B cell (primary cell): ENCODE results near the gene TUBAL3. TPM values are rescaled to one million over a fixed set of nuclear protein-coding genes. Genes with fewer than 3 reads are reported as not detected.

ENCODE experiments used
- ATAC-seq: fragments of 200-7000 bp; cut with Tn5 transposase; one replicate; pipeline ENCODE4 v1.10.0; 2021; ENCODE audit warnings: low read depth, mild to moderate bottlenecking, moderate number of reproducible peaks, moderate library complexity
- CTCF ChIA-PET: fragments of 350-600 bp; sonication (Branson Sonifier 250); formaldehyde crosslinking; loops from one replicate; lab custom pipeline; 2021; ENCODE audit warnings: antibody characterized with exemption, inconsistent platforms; lab: Charles Lee
- POLR2A ChIA-PET: fragments of 350-600 bp; sonication (Branson Sonifier 250); formaldehyde crosslinking; loops from one replicate; lab custom pipeline; 2021; ENCODE audit warnings: antibody characterized with exemption; lab: Charles Lee
- DNase-seq: peaks from one replicate; pipeline ENCODE4 v3.0.0; 2013
- H2AFZ ChIP-seq: 2 replicates; pipeline ENCODE4 v1.6.1; 2012; ENCODE audit warnings: mild to moderate bottlenecking, low read depth, low read length; ENCODE audit not compliant: insufficient read depth, poor library complexity, severe bottlenecking
- H3K27ac ChIP-seq, 2 donors: 1 replicate in 1 of 2; 2 replicates in 1 of 2; pipeline ENCODE4 v1.5.1; 2012 to 2013; ENCODE audit warnings: low read length in 2 of 2, mild to moderate bottlenecking in 2 of 2, moderate library complexity in 1 of 2
- H3K27me3 ChIP-seq, 4 experiments: fragments of 200-600 bp in 1 of 4; sonication (generic) in 1 of 4; replicated peaks in 1 of 4; 1 replicate in 2 of 4; 2 replicates in 2 of 4; pipeline versions ENCODE4 v1.6.1 to v1.7.0; 2013 to 2016; ENCODE audit warnings: low read length in 3 of 4, mild to moderate bottlenecking in 2 of 4, mixed read lengths in 1 of 4, moderate library complexity in 1 of 4; ENCODE audit not compliant: insufficient read depth in 4 of 4, control insufficient read depth in 3 of 4; ENCODE audit errors: control extremely low read depth in 1 of 4
- H3K36me3 ChIP-seq, 2 experiments: replicated peaks in 1 of 2; 1 replicate in 1 of 2; 2 replicates in 1 of 2; pipeline versions ENCODE4 v1.6.1 to v1.7.1; 2013; ENCODE audit warnings: low read length in 1 of 2; ENCODE audit not compliant: insufficient read depth in 2 of 2, control insufficient read depth in 1 of 2; ENCODE audit errors: control extremely low read depth in 1 of 2, extremely low read depth in 1 of 2
- H3K4me1 ChIP-seq, 2 donors: fragments of 200-600 bp in 1 of 2; sonication (generic) in 1 of 2; 1 replicate in 1 of 2; 2 replicates in 1 of 2; pipeline versions ENCODE4 v1.5.1 to v1.6.1; 2013 to 2017; ENCODE audit warnings: low read length in 2 of 2; ENCODE audit not compliant: control insufficient read depth in 2 of 2, insufficient read depth in 2 of 2
- H3K4me2 ChIP-seq: replicated peaks from 2 replicates; pipeline ENCODE3; 2012; ENCODE audit warnings: mild to moderate bottlenecking, low read depth, low read length; ENCODE audit not compliant: poor library complexity, severe bottlenecking
- H3K4me3 ChIP-seq, 5 experiments: fragments of 200-600 bp in 1 of 5; sonication (generic) in 1 of 5; 1 replicate in 3 of 5; 2 replicates in 2 of 5; pipeline versions ENCODE4 v1.5.1 to v1.7.0; 2011 to 2016; ENCODE audit warnings: low read length in 4 of 5, mild to moderate bottlenecking in 4 of 5, low read depth in 2 of 5, control low read depth in 1 of 5, moderate library complexity in 1 of 5; ENCODE audit not compliant: insufficient read depth in 1 of 5; ENCODE audit errors: control extremely low read depth in 1 of 5, extremely low read depth in 1 of 5
- H3K79me2 ChIP-seq: fragments of 200-600 bp; sonication (generic); one replicate; pipeline ENCODE4 v1.6.0; 2016; ENCODE audit warnings: low read length; ENCODE audit not compliant: control insufficient read depth, insufficient read depth
- H3K9ac ChIP-seq: fragments of 200-600 bp; sonication (generic); 2 replicates; pipeline ENCODE4 v1.6.1; 2017; ENCODE audit warnings: mild to moderate bottlenecking, low read length, moderate library complexity
- H3K9me3 ChIP-seq, 3 donors: one replicate each; pipeline versions ENCODE4 v1.6.1 to v1.7.1; 2013; ENCODE audit warnings: low read length in 2 of 3; ENCODE audit not compliant: control insufficient read depth in 2 of 3, insufficient read depth in 1 of 3; ENCODE audit errors: control extremely low read depth in 1 of 3
- H4K20me1 ChIP-seq: 2 replicates; pipeline ENCODE4 v1.6.0; 2012; ENCODE audit warnings: mild to moderate bottlenecking, low read length; ENCODE audit not compliant: insufficient read depth, control insufficient read depth, poor library complexity, severe bottlenecking
- H3K27ac Mint-ChIP-seq: one replicate; pipeline ENCODE4 v1.8.0; 2021; ENCODE audit warnings: mixed read lengths
- H3K27me3 Mint-ChIP-seq: one replicate; pipeline ENCODE4 v1.8.0; 2021; ENCODE audit warnings: mixed read lengths
- H3K4me1 Mint-ChIP-seq: one replicate; pipeline ENCODE4 v1.8.0; 2021; ENCODE audit warnings: mixed read lengths
- H3K4me3 Mint-ChIP-seq: one replicate; pipeline ENCODE4 v1.8.0; 2021; ENCODE audit warnings: mixed read lengths
- H3K9me3 Mint-ChIP-seq: one replicate; pipeline ENCODE4 v1.8.0; 2022; ENCODE audit warnings: mixed read lengths; ENCODE audit not compliant: insufficient read depth
- EZH2 ChIP-seq: IDR thresholded peaks from 2 replicates; pipeline ENCODE4 v1.6.1; 2012; ENCODE audit warnings: borderline replicate concordance, low read depth, mild to moderate bottlenecking, moderate library complexity, low read length; ENCODE audit not compliant: insufficient read depth, poor library complexity, severe bottlenecking
- WGBS: methylation state at CpG from one replicate; pipeline ENCODE4 v1.1.5; 2013; ENCODE audit warnings: missing lambda C conversion rate; ENCODE audit not compliant: insufficient coverage; 5-methylcytosine and 5-hydroxymethylcytosine counted together
- intact Hi-C: fragments of 100-400 bp; cut with micrococcal nuclease; formaldehyde crosslinking; loops from one replicate; pipeline ENCODE4 v1.10.0; 2022
- polyA plus RNA-seq: library from polyadenylated mRNA; depleted of rRNA; stranded (reverse); fragments of >200 nt; gene quantifications from 2 replicates; pipeline ENCODE4 v1.2.3, GENCODE V29; 2012
- total RNA-seq, 2 donors: library from RNA; stranded (reverse); fragments of 120-200 nt in 1 of 2; gene quantifications; 1 replicate in 1 of 2; 2 replicates in 1 of 2; pipeline versions ENCODE4 v1.2.3 to v1.2.4, GENCODE V29; 2013 to 2022
- TF ChIP-seq, protein P1 (sequence below): fragments of 200-600 bp; IDR thresholded peaks from one replicate; pipeline ENCODE4 v1.8.0; 2022; ENCODE audit warnings: antibody characterized with exemption, mild to moderate bottlenecking

Gene TUBAL3
- total and polyA plus RNA-seq, 2 donors (not counting 1 experiment from before 2014, with no cell fraction given), result not detected

- Histone ChIP-seq H3K27me3 (peaks cover 0 to 5% (median 0%) of the 10 kb centered on the region in 4 experiments), H3K9me3 (no peaks in the 10 kb centered on the region), H3K79me2 (no peaks in the 10 kb centered on the region), H3K27ac (no peak overlapping the region), H3K4me2 (no peak overlapping the region), H2AFZ (no peak overlapping the region), H3K4me1 (no peaks in the 10 kb centered on the region), H3K9ac (no peak overlapping the region), H4K20me1 (no peaks in the 10 kb centered on the region), H3K36me3 (no peaks in the 10 kb centered on the region), H3K4me3 (no peak overlapping the region)
- peaks cover 8% of the 10 kb centered on the region for H3K27me3 Mint-ChIP-seq
- DNase-seq, result no peak
- TF ChIP-seq, protein P1, sequence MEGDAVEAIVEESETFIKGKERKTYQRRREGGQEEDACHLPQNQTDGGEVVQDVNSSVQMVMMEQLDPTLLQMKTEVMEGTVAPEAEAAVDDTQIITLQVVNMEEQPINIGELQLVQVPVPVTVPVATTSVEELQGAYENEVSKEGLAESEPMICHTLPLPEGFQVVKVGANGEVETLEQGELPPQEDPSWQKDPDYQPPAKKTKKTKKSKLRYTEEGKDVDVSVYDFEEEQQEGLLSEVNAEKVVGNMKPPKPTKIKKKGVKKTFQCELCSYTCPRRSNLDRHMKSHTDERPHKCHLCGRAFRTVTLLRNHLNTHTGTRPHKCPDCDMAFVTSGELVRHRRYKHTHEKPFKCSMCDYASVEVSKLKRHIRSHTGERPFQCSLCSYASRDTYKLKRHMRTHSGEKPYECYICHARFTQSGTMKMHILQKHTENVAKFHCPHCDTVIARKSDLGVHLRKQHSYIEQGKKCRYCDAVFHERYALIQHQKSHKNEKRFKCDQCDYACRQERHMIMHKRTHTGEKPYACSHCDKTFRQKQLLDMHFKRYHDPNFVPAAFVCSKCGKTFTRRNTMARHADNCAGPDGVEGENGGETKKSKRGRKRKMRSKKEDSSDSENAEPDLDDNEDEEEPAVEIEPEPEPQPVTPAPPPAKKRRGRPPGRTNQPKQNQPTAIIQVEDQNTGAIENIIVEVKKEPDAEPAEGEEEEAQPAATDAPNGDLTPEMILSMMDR, result no peak
- TF ChIP-seq EZH2, result no peak
- intact Hi-C loops, result no loop called here
- CTCF ChIA-PET, result no interaction called here
- H3K9me3 Mint-ChIP-seq, result no peaks in the 10 kb centered on the region
- H3K27ac Mint-ChIP-seq, result no peak overlapping the region
- POLR2A ChIA-PET, result no interaction called here
- ATAC-seq, result no peak
- no peak overlapping the region for H3K4me3 Mint-ChIP-seq
- 85% methylated on average over 3 of the region's 6 CpGs for WGBS
- no peaks in the 10 kb centered on the region for H3K4me1 Mint-ChIP-seq
These were observed 48.9 kb downstream of the TUBAL3 start for GRCh38 chr10:5355594-5356301.

DNA sequence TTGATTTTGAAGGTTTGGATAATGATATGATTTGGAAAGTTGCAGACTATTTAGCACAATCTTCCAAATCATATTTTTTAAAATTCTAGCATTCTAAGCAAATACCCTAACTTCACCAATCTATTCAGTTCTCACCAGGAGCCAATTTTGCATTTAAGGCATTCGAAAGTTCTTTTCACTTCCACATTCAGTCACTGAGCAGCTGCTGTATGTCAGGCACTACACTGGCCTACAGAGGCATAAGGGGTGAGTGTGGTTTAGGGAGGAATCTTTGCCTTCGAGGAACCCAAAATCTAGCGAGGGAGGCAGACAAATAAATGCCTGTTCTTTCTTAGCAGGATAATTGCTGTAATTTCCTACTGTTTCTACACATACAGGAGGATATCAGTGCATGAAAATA is 50.6 kb downstream of the TUBAL3 start:
- Mint-ChIP-seq H3K9me3 (no peaks in the 10 kb centered on the region), H3K4me1 (no peaks in the 10 kb centered on the region), H3K4me3 (no peak overlapping the region), H3K27me3 (peaks cover 10% of the 10 kb centered on the region), H3K27ac (no peak overlapping the region)
- H3K4me1 ChIP-seq, result no peaks in the 10 kb centered on the region
- ChIA-PET POLR2A (no interaction called here), CTCF (no interaction called here)
- TF ChIP-seq EZH2, result no peak
- TF ChIP-seq, protein P1, result no peak
- no peak overlapping the region for H3K4me2 ChIP-seq
- no peaks in the 10 kb centered on the region for H3K9me3 ChIP-seq
- intact Hi-C loops, result no loop called here
- H4K20me1 ChIP-seq, result no peaks in the 10 kb centered on the region
- no peaks in the 10 kb centered on the region for H3K79me2 ChIP-seq
- no peak overlapping the region for H3K4me3 ChIP-seq
- no peak overlapping the region for H2AFZ ChIP-seq
- no peak overlapping the region for H3K9ac ChIP-seq
- H3K36me3 ChIP-seq, result no peaks in the 10 kb centered on the region
- H3K27ac ChIP-seq, result no peak overlapping the region
- no peak for DNase-seq
- no CpG with 5 or more reads among the region's 3 CpGs for WGBS
- ATAC-seq, result no peak
- H3K27me3 ChIP-seq, result peaks cover 0 to 5% (median 0%) of the 10 kb centered on the region in 4 experiments
